ENCODE measurements around the gene RNF39. TPM values are rescaled to one million over a fixed set of nuclear protein-coding genes. Genes with fewer than 3 reads are reported as not detected.

The RNF39 gene
- total and polyA plus RNA-seq, 2 of the 13 experiments (the other 11 are each of a cell fraction or from before 2014, with no cell fraction given) = 0.13 to 1.8 TPM

DNA sequence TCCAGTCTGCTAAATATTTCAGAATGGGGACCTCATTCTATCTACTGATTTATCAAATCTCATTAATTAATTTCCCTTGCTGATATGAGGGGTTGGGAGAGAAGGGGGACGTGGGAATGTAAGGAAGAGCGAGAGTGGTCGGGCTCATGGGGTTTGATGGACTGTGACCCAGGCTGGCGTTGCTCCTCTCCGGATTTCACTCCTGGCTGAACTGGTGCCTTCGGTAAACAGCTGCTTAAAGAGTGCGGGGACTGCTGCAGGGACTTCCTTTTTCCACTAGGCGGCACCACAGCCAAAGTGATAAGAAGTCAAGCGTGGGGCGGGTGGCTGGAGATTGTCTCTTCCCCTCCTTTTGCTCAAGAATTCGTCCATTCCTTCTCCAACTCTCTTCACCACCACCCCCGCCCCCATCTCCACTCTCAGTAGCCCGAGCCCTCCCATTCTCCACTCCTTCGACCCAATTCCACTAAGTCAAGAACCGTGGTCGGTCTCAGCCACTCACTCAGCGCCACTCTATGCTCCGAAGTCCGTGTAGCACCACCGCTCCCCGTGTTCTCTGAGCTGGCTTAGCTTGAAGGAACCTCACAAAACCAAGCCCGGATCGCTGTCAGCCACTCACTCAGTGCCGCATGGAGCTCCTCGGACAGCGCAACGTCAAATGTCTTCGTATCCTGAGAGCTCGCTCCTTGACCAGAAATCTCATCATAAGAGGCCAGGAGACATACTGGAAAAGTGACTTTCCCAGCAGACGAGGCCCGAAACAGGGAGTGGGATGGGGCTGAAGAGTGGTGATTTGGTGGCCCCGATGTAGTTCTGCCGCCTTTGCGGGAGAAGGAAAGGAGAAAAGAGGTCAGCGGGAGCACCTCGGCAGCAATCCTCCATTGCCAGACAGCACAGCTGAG lies 27.7 kb upstream of the RNF39 start (continued):
- TF ChIP-seq, protein P1, sequence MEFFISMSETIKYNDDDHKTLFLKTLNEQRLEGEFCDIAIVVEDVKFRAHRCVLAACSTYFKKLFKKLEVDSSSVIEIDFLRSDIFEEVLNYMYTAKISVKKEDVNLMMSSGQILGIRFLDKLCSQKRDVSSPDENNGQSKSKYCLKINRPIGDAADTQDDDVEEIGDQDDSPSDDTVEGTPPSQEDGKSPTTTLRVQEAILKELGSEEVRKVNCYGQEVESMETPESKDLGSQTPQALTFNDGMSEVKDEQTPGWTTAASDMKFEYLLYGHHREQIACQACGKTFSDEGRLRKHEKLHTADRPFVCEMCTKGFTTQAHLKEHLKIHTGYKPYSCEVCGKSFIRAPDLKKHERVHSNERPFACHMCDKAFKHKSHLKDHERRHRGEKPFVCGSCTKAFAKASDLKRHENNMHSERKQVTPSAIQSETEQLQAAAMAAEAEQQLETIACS (CRISPR knock-in tag; IDR thresholded peaks at IDR 0.05) = no peak
- no peak for TF ChIP-seq TRIM24 (CRISPR knock-in tag; IDR thresholded peaks at IDR 0.05)
- TF ChIP-seq, protein P2, sequence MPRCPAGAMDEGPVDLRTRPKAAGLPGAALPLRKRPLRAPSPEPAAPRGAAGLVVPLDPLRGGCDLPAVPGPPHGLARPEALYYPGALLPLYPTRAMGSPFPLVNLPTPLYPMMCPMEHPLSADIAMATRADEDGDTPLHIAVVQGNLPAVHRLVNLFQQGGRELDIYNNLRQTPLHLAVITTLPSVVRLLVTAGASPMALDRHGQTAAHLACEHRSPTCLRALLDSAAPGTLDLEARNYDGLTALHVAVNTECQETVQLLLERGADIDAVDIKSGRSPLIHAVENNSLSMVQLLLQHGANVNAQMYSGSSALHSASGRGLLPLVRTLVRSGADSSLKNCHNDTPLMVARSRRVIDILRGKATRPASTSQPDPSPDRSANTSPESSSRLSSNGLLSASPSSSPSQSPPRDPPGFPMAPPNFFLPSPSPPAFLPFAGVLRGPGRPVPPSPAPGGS (CRISPR knock-in tag; IDR thresholded peaks at IDR 0.05) = no peak; the same call in 1 of the 2 replicates
- TF ChIP-seq ZSCAN22 (CRISPR knock-in tag; IDR thresholded peaks at IDR 0.05) = no peak
- TF ChIP-seq ZNF34 (CRISPR knock-in tag; IDR thresholded peaks at IDR 0.05; ENCODE audit: borderline replicate concordance) = peak; percentile 74; the same call in 1 of the 2 replicates
- TF ChIP-seq SYNCRIP (IDR thresholded peaks at IDR 0.05; ENCODE audit: insufficient read depth, low read depth, low read length) = no peak
- TF ChIP-seq, protein P3, sequence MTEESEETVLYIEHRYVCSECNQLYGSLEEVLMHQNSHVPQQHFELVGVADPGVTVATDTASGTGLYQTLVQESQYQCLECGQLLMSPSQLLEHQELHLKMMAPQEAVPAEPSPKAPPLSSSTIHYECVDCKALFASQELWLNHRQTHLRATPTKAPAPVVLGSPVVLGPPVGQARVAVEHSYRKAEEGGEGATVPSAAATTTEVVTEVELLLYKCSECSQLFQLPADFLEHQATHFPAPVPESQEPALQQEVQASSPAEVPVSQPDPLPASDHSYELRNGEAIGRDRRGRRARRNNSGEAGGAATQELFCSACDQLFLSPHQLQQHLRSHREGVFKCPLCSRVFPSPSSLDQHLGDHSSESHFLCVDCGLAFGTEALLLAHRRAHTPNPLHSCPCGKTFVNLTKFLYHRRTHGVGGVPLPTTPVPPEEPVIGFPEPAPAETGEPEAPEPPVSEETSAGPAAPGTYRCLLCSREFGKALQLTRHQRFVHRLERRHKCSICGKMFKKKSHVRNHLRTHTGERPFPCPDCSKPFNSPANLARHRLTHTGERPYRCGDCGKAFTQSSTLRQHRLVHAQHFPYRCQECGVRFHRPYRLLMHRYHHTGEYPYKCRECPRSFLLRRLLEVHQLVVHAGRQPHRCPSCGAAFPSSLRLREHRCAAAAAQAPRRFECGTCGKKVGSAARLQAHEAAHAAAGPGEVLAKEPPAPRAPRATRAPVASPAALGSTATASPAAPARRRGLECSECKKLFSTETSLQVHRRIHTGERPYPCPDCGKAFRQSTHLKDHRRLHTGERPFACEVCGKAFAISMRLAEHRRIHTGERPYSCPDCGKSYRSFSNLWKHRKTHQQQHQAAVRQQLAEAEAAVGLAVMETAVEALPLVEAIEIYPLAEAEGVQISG (CRISPR knock-in tag; IDR thresholded peaks at IDR 0.05) = peak; percentile 87
- TF ChIP-seq, protein P4, sequence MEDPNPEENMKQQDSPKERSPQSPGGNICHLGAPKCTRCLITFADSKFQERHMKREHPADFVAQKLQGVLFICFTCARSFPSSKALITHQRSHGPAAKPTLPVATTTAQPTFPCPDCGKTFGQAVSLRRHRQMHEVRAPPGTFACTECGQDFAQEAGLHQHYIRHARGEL (CRISPR knock-in tag; IDR thresholded peaks at IDR 0.05) = no peak
- TF ChIP-seq, protein P5, sequence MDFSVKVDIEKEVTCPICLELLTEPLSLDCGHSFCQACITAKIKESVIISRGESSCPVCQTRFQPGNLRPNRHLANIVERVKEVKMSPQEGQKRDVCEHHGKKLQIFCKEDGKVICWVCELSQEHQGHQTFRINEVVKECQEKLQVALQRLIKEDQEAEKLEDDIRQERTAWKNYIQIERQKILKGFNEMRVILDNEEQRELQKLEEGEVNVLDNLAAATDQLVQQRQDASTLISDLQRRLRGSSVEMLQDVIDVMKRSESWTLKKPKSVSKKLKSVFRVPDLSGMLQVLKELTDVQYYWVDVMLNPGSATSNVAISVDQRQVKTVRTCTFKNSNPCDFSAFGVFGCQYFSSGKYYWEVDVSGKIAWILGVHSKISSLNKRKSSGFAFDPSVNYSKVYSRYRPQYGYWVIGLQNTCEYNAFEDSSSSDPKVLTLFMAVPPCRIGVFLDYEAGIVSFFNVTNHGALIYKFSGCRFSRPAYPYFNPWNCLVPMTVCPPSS (IDR thresholded peaks at IDR 0.05) = no peak
- peak; percentile 61; the same call in 1 of the 2 replicates for TF ChIP-seq ZMYM4 (CRISPR knock-in tag; IDR thresholded peaks at IDR 0.05)
- TF ChIP-seq POGZ (CRISPR knock-in tag; IDR thresholded peaks at IDR 0.05) = no peak
- TF ChIP-seq, protein P6, sequence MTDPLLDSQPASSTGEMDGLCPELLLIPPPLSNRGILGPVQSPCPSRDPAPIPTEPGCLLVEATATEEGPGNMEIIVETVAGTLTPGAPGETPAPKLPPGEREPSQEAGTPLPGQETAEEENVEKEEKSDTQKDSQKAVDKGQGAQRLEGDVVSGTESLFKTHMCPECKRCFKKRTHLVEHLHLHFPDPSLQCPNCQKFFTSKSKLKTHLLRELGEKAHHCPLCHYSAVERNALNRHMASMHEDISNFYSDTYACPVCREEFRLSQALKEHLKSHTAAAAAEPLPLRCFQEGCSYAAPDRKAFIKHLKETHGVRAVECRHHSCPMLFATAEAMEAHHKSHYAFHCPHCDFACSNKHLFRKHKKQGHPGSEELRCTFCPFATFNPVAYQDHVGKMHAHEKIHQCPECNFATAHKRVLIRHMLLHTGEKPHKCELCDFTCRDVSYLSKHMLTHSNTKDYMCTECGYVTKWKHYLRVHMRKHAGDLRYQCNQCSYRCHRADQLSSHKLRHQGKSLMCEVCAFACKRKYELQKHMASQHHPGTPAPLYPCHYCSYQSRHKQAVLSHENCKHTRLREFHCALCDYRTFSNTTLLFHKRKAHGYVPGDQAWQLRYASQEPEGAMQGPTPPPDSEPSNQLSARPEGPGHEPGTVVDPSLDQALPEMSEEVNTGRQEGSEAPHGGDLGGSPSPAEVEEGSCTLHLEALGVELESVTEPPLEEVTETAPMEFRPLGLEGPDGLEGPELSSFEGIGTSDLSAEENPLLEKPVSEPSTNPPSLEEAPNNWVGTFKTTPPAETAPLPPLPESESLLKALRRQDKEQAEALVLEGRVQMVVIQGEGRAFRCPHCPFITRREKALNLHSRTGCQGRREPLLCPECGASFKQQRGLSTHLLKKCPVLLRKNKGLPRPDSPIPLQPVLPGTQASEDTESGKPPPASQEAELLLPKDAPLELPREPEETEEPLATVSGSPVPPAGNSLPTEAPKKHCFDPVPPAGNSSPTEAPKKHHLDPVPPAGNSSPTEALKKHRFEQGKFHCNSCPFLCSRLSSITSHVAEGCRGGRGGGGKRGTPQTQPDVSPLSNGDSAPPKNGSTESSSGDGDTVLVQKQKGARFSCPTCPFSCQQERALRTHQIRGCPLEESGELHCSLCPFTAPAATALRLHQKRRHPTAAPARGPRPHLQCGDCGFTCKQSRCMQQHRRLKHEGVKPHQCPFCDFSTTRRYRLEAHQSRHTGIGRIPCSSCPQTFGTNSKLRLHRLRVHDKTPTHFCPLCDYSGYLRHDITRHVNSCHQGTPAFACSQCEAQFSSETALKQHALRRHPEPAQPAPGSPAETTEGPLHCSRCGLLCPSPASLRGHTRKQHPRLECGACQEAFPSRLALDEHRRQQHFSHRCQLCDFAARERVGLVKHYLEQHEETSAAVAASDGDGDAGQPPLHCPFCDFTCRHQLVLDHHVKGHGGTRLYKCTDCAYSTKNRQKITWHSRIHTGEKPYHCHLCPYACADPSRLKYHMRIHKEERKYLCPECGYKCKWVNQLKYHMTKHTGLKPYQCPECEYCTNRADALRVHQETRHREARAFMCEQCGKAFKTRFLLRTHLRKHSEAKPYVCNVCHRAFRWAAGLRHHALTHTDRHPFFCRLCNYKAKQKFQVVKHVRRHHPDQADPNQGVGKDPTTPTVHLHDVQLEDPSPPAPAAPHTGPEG (CRISPR knock-in tag; IDR thresholded peaks at IDR 0.05) = no peak
- TF ChIP-seq, protein P7, sequence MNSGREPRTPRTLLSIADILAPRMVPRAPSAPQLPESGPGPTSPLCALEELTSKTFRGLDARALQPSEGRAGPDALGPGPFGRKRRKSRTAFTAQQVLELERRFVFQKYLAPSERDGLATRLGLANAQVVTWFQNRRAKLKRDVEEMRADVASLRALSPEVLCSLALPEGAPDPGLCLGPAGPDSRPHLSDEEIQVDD (CRISPR knock-in tag; IDR thresholded peaks at IDR 0.05; ENCODE audit: borderline replicate concordance) = no peak
- TF ChIP-seq SUZ12 (IDR thresholded peaks at IDR 0.05; ENCODE audit: low read depth, low read length) = no peak

Measured in HepG2 (cell line).